GM06990 (cell line): ENCODE data around the gene KLHL3.
A peak's percentile ranks its signal among the peaks of the same experiment; 100 is the strongest.

Experiments used
- DNase-seq: peaks from one replicate; pipeline ENCODE4 v3.0.0-alpha.2; 2011; ENCODE audit not compliant: insufficient read length; ENCODE audit errors: extremely low read depth
- H3K27me3 ChIP-seq: replicated peaks from 2 replicates; pipeline ENCODE4 v1.6.0; 2011; ENCODE audit warnings: low read length; ENCODE audit not compliant: control insufficient read depth, insufficient read depth
- H3K36me3 ChIP-seq: 2 replicates; pipeline ENCODE4 v1.5.1; 2011; ENCODE audit warnings: low read length; ENCODE audit not compliant: control insufficient read depth, insufficient read depth
- H3K4me3 ChIP-seq: replicated peaks from 2 replicates; pipeline ENCODE4 v1.5.1; 2011; ENCODE audit warnings: low read depth, mild to moderate bottlenecking, control low read depth, low read length
- CTCF ChIP-seq: IDR thresholded peaks from 2 replicates; pipeline ENCODE4 v1.5.1; 2011; ENCODE audit warnings: low read length, control low read depth, mild to moderate bottlenecking, inconsistent platforms; ENCODE audit not compliant: insufficient read depth, poor library complexity, severe bottlenecking

The KLHL3 gene

GRCh38 chr5:137737349-137738131 lies 1.7 kb upstream of the KLHL3 start:
- Histone ChIP-seq H3K36me3 (no peaks in the 10 kb centered on the region), H3K27me3 (no peaks in the 10 kb centered on the region), H3K4me3 (no peak overlapping the region)
- TF ChIP-seq CTCF, result no peak
- peak; percentile 21 for DNase-seq

- TF ChIP-seq CTCF, result no peak
- Histone ChIP-seq H3K4me3 (no peak overlapping the region), H3K36me3 (no peaks in the 10 kb centered on the region), H3K27me3 (no peaks in the 10 kb centered on the region)
- no peak for DNase-seq
Measured at GRCh38 chr5:137736496-137736895, 607 bp upstream of the KLHL3 start.

- Histone ChIP-seq H3K36me3 (no peaks in the 10 kb centered on the region), H3K27me3 (no peaks in the 10 kb centered on the region), H3K4me3 (peak overlapping the region; percentile 55)
- DNase-seq, result no peak
- no peak for TF ChIP-seq CTCF
Measured at GRCh38 chr5:137734962-137735554, 831 bp downstream of the KLHL3 start.

- no peak for TF ChIP-seq CTCF
- Histone ChIP-seq H3K4me3 (peak overlapping the region; percentile 7; the same call in 1 of the 2 replicates), H3K36me3 (no peaks in the 10 kb centered on the region), H3K27me3 (no peaks in the 10 kb centered on the region)
- DNase-seq, result no peak
Measured at GRCh38 chr5:137734331-137734730, 1.6 kb downstream of the KLHL3 start.

- Histone ChIP-seq H3K36me3 (no peaks in the 10 kb centered on the region), H3K27me3 (no peaks in the 10 kb centered on the region), H3K4me3 (no peak overlapping the region)
- DNase-seq, result no peak
- TF ChIP-seq CTCF, result no peak
Measured at GRCh38 chr5:137733922-137734321, 2.0 kb downstream of the KLHL3 start.
